HG02970 (cell line): ENCODE data around the gene CBY2.
"Not testable (repeated sequence)": the region's sequence is repeated elsewhere in the genome, so short reads cannot be mapped to it uniquely, and the experiment has no call there.

Experiments used
- ATAC-seq: cut with Tn5 transposase; IDR thresholded peaks from one replicate; pipeline ENCODE4 v1.9.1; 2021; ENCODE audit warnings: mild to moderate bottlenecking, moderate library complexity, moderate number of reproducible peaks; ENCODE audit not compliant: unreplicated experiment, low FRiP score

Gene CBY2

GRCh38 chr13:45702088-45702487 lies at the start of gene CBY2:
Gene CBY2 (plus strand): TSS chr13:45702320. CDS start chr13:45702391, 71 bp downstream.
- no peak for ATAC-seq

DNA sequence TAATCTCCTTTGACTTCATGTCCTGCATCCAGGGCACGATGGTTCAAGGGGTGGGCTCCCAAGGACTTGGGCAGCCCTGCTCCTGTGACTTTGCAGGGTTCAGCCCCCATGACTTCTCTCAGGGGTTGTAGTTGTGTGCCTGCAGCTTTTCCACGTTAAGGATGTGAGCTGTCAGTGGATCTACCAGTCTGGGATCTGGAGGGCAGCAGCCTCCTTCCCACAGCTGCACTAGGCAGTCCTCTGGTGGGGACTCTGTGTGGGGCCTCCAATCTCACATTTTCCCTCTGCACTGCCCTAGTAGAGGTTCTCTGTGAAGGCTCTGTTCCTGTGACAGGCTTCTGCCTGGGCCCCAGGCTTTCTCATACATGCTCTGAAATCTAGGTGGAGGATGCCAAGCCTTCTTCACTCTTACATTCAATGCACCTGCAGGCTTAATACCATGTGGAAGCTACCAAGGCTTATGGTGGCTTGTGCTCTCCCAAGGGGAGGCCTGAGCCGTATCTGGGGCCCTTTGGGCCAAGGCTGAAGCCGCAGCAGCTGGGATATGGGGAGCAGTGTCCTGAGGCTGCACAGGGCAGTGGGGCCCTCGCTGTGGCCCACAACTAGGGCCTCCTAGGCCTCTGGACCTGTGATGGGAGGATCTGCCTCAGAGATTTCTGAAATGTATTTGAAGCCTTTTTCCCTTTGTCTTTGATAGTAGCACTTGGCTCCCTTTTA lies 47.3 kb upstream of the CBY2 start:
- no peak for ATAC-seq

DNA sequence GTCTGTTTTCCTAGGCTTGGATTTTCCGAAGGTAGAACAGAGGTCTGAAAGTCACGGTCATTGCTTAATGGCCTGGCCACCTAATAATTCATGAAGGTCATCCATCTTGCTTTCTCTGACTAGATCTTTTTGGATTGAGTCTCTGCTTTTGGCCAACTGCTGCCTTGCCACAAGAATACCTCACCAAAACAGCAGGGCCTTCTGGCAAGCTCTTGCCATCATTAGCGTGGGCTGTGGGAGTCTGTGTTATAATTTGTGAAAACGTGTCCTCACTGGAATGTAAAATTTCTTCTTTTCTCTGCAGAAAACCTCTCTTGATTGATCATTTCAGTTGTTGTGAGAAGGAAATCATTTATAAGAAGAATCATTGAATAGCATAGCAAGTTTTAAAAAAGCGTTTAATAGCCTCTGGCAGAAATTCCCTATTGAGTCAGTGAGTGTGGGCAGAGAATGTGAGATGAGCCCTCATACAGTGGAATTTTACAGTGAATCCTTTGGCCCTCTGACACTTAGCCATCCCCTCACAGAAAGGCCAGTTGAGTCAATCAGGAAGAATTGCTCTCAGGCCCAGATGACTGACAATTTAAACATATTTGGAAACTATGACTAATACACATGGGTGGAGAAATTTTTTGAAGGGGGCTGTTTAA lies 43.4 kb upstream of the CBY2 start:
- ATAC-seq, result no peak

DNA sequence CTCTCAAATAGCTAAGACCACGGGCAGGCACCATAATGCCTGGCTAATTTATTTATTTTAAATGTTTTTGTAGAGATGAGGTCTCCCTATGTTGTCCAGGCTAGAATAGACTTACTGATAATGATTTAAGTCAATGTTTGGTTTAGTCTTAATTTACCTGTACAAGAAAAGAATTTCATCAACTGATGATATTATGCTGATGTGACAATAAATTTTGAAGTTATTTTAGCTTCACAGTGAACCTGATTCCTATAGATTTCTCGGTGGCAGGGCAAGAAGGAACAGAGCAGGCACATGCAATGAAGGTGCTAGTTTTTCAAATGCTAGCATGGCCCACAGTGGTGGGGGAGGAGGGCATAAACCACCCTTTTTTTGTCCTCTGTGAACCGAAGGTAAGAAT lies 42.6 kb upstream of the CBY2 start:
- no peak for ATAC-seq

DNA sequence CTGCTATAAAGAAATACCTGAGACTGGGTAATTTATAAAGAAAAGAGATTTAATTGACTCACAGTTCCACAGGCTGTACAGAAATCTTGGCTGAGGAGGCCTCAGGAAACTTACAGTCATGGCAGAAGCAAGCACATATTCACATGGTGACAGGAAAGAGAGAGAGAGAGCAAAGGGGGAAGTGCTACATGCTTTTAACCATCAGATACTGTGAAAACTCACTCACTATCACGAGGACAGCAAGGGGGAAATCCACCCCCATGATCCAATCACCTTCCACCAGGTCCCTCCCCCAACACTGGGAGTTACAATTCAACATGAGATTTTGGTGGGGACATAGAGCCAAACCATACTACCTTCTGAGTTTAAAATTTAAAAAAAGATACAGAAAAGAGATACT lies 41.7 kb upstream of the CBY2 start:
- ATAC-seq, result not testable (repeated sequence)

GRCh38 chr13:45662162-45662561 lies 40.0 kb upstream of the CBY2 start:
- ATAC-seq, result no peak

DNA sequence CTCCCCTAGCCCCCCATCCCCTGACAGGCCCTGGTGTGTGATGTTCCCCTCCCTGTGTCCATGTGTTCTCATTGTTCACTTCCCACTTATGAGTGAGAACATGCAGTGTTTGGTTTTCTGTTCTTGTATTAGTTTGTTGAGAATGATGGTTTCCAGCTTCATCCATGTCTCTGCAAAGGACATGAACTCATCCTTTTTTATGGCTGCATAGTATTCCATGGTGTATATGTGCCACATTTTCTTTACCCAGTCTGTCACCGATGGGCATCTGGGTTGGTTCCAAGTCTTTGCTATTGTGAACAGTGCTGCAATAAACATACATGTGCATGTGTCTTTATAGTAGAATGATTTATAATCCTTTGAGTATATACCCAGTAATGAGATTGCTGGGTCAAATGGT lies 39.2 kb upstream of the CBY2 start:
- not testable (repeated sequence) for ATAC-seq

DNA sequence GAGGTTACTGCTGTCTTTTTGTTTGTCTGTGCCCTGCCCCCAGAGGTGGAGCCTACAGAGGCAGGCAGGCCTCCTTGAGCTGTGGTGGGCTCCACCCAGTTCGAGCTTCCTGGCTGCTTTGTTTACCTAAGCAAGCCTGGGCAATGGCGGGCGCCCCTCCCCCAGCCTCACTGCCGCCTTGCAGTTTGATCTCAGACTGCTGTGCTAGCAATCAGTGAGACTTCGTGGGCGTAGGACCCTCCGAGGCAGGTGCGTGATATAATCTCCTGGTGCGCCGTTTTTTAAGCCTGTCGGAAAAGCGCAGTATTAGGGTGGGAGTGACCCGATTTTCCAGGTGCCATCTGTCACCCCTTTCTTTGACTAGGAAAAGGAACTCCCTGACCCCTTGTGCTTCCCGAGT lies 32.5 kb upstream of the CBY2 start:
- not testable (repeated sequence) for ATAC-seq

DNA sequence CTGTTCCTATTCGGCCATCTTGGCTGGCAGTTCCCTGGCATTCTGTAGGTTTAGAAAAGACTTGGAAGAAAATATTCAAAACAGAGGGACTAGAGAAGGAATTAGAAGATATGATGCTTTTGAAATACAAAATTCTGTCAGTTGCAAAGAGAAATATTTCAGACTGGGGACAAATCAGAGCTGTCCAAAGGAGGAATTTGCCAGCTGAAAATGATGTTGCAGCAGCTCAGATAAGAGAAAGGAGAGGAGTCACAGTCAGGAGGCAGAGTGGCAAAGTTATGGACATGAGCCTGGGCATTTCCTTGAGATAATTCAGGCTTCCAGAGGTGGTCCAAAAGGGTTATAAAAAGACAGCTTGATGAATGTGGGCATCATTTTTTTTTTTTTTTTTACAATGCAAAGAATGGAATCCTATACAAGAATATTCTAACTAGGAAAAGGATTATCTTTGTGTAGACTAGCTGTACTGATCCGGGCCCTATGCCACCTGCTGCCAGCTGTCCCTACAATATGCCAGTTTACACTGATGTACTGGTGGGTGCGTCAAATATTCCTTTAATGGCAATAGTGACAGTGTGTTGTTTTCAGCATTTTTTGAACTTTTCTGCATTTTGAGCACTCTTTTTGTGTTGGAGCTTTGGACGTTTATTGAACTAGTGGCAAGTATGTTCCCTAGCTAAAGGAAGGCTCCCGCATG lies 31.8 kb upstream of the CBY2 start:
- no peak for ATAC-seq

GRCh38 chr13:45674908-45675307 lies 27.2 kb upstream of the CBY2 start:
- ATAC-seq, result no peak

GRCh38 chr13:45678282-45678681 lies 23.8 kb upstream of the CBY2 start:
- no peak for ATAC-seq

DNA sequence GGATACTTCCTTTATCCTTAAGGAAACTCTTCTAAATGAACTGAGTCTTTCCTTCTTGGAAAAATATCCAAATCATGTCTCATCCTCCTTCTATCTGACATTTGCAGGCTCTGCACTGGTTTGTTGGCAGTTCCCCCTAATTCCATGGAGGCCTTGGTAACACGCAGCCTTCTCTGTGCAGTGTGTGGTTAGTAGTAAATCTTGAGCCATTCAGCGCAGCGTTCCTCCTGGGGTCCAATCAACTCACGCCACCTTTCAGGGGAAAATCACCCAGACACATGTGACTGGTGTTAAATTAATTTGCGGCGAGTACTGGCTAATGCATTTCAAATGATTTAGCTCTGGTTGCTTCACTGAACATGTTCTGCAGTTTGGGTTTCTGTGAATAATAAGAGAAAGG lies 21.0 kb upstream of the CBY2 start:
- no peak for ATAC-seq

DNA sequence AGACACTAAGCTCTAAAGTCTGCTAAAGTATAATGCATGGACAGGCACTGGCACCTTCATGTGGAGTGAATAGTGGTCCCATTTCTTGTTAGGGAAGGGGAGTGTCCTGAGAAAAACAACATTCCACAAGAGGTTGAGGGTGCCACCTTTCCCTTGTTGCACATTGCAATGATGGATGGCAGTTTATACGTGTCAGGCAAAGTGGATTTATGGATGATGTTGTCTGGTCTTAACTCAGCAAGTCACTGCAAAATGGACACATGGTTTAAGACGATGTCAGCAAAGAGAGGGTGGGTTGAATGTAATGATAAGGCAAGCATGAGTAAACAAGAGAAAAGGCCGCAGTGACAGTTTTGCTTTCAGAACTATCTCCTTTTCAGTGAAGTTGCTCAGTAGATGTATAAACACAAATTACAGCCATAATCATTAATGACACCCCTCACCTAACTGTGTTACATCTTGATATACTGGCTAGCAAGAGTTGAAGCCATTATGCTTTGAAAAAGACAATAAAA lies 19.6 kb upstream of the CBY2 start:
- no peak for ATAC-seq

- ATAC-seq, result no peak
Measured at GRCh38 chr13:45683701-45684100, 18.4 kb upstream of the CBY2 start.

GRCh38 chr13:45688577-45688976 lies 13.5 kb upstream of the CBY2 start:
- ATAC-seq, result no peak

DNA sequence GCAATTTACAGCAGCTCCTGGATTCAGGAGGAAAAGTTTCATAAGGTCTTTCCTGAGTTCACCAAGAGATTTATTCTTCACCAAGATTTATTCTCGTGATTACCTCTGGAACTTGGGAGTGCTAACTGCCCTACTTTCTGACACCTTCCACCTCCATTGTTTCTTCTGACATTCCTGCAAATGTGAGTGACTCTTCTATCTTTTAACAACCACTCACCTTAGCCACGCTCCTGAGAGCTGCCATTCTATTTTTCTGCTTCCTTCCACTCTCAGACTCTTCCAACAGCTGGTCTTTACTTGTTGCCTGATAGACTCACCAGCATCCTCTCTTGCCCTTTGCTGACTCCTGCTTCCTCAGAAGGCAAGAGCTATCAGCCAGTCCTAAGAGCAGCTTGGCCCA lies 11.5 kb upstream of the CBY2 start:
- no peak for ATAC-seq

DNA sequence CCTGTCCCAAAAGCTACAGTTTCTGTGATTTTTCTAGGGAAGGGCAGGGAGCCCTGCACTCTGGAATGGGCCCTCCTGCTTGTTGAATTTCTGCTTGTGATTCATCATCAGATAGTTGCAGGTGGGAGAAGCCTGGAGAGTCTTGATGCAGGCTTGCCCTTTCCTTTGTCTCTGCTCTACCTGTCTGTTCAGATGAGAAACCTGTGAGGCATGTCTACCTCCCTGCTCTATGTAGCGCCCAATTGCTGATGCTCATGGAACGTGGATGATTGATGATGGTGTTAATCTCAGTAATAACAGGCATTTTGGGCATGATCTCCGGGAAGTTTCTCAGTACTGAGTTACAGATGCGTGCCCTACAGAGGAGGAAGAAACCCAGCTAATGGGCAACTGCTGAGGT lies 10.9 kb upstream of the CBY2 start:
- ATAC-seq, result no peak

GRCh38 chr13:45691667-45692066 lies 10.5 kb upstream of the CBY2 start:
- no peak for ATAC-seq

- no peak for ATAC-seq
Measured at GRCh38 chr13:45695198-45695730, 6.9 kb upstream of the CBY2 start.

DNA sequence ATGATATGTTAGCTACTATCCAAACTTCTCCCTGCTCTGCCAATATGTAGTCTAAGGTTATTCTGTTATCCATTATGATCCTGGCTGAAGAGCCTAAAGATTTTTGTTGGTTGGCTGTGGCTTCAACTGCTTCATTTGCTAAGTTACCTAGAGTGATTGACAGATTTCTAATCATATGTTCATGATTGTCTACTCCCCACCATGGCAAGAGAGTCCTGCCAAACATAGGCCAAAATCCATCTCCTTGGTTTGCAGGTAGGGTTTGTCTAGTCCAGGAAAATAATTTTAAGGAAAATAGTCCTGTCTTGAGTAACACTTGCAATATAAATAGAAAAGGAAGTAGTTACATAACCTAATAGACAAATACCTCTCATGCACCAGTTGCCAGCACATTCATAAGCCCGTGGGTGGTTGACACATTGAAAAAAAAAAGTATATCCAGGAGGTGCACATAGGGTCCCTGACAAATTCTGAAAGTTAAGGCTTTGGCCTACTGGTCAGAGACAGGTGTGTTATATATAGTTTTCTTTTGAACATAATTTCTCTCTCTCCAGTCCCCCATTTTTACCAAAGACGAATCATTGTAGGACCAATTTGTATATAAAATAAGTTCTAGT lies 5.4 kb upstream of the CBY2 start:
- ATAC-seq, result no peak
